Measurements from ENCODE around the gene LRRTM3. TPM values are rescaled to one million over a fixed set of nuclear protein-coding genes. Genes with fewer than 3 reads are reported as not detected.

Gene LRRTM3
- total RNA-seq, 2 experiments from 2014 or later = not detected

GRCh38 chr10:66942407-66942806, 16.6 kb downstream of the LRRTM3 start:
- CTCF ChIA-PET = no interaction called here
- DNase-seq (no peak), ATAC-seq (no peak)
- Mint-ChIP-seq H3K4me3 (no peak overlapping the region), H3K9me3 (peaks cover 3% of the 10 kb centered on the region), H3K4me1 (ENCODE audit: low read depth) (no peaks in the 10 kb centered on the region), H3K27ac (no peak overlapping the region), H3K36me3 (ENCODE audit: low read depth) (no peaks in the 10 kb centered on the region), H3K27me3 (no peaks in the 10 kb centered on the region)
- TF ChIP-seq CTCF (IDR thresholded peaks at IDR 0.05) = no peak
- POLR2A ChIA-PET = no interaction called here
- intact Hi-C loops (cut with micrococcal nuclease) = no loop called here

DNA sequence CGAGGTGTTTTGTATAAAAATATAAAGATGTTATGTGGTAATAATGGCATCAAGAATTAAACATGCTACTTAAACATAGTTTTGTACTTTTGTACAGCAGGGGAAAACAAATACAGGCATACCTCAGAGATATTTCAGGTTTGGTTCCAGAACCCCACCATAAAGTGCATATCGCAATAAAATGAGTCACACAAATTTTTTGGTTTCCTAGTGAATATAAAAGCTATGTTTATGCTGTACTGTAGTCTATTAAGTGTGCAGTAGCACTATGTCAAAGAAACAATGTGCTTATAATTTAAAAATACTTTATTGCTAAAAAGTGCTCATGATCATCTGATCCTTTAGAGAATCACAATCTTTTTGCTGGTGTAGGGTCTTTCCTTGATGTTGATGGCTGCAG, 17.8 kb downstream of the LRRTM3 start:
- no peak for ATAC-seq
- Mint-ChIP-seq H3K27ac (no peak overlapping the region), H3K36me3 (ENCODE audit: low read depth) (no peaks in the 10 kb centered on the region), H3K27me3 (no peaks in the 10 kb centered on the region), H3K9me3 (peaks cover 3% of the 10 kb centered on the region), H3K4me1 (ENCODE audit: low read depth) (no peaks in the 10 kb centered on the region), H3K4me3 (no peak overlapping the region)
- CTCF ChIA-PET = no interaction called here
- no peak for TF ChIP-seq CTCF (IDR thresholded peaks at IDR 0.05)
- intact Hi-C loops (cut with micrococcal nuclease) = no loop called here
- POLR2A ChIA-PET = no interaction called here
- no peak for DNase-seq

- ATAC-seq (no peak), DNase-seq (no peak)
- no peaks in the 10 kb centered on the region for H3K4me1 Mint-ChIP-seq (ENCODE audit: low read depth)
- no peak for TF ChIP-seq CTCF (IDR thresholded peaks at IDR 0.05)
- no peaks in the 10 kb centered on the region for H3K27me3 Mint-ChIP-seq
- H3K4me3 Mint-ChIP-seq = no peak overlapping the region
- POLR2A ChIA-PET = interaction anchor here (0.6 kb wide), 1 partner anchor 24 kb away, joined by 3 read pairs; no protein-coding TSS in a partner anchor
- H3K27ac Mint-ChIP-seq = no peak overlapping the region
- no peaks in the 10 kb centered on the region for H3K9me3 Mint-ChIP-seq
- intact Hi-C loops (cut with micrococcal nuclease) = no loop called here
- H3K36me3 Mint-ChIP-seq (ENCODE audit: low read depth) = no peaks in the 10 kb centered on the region
- CTCF ChIA-PET = interaction anchor here (1.6 kb wide), 1 partner anchor 21 kb away, joined by 3 read pairs; no protein-coding TSS in a partner anchor
These were observed 26.1 kb downstream of the LRRTM3 start for GRCh38 chr10:66951896-66952295.

DNA sequence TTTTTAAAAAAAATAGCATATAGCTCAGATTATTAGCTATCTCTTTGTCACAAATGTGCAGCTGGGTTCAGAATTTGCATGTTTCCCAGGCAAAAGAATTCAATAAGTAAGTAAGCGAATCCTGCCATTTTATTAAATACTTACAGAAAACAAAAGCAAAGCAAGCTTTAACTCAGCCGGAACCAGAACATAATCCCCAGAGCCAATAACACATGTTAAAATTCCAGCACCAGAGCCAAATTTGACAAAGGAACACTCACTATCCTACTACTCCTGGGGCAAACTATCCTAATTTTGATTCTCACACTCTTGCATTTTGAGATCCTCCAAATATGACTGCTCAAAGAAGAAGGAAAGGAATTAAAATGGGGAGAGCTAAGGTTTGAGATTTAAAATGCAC, 32.6 kb downstream of the LRRTM3 start:
- Mint-ChIP-seq H3K27me3 (no peaks in the 10 kb centered on the region), H3K27ac (no peak overlapping the region), H3K4me3 (no peak overlapping the region), H3K36me3 (ENCODE audit: low read depth) (no peaks in the 10 kb centered on the region), H3K4me1 (ENCODE audit: low read depth) (no peaks in the 10 kb centered on the region), H3K9me3 (no peaks in the 10 kb centered on the region)
- ChIA-PET POLR2A (no interaction called here), CTCF (no interaction called here)
- TF ChIP-seq CTCF (IDR thresholded peaks at IDR 0.05) = no peak
- ATAC-seq = no peak
- no peak for DNase-seq
- intact Hi-C loops (cut with micrococcal nuclease) = no loop called here

DNA sequence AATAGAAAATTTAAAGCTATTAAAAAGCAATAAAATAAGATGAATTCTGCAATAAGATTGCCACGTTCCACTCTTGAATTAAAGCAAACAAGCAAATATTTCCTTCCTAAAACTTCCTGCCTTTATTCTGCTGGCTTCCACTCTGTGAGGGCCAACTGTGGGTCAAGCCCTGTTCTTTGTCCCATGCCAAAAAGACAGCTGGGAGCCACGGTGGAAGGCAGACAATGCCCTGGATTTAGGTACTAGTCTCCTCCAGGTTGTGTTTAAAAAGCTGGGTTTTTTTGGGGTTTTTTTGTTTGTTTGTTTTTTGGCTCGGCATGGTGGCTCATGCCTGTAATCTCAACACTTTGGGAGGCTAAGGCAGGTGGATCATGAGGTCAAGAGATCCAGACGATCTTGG, 39.1 kb downstream of the LRRTM3 start:
- intact Hi-C loops (cut with micrococcal nuclease) = no loop called here
- Mint-ChIP-seq H3K4me3 (no peak overlapping the region), H3K27me3 (no peaks in the 10 kb centered on the region), H3K27ac (no peak overlapping the region), H3K36me3 (ENCODE audit: low read depth) (no peaks in the 10 kb centered on the region), H3K9me3 (peaks cover 2% of the 10 kb centered on the region), H3K4me1 (ENCODE audit: low read depth) (no peaks in the 10 kb centered on the region)
- CTCF ChIA-PET = no interaction called here
- POLR2A ChIA-PET = no interaction called here
- no peak for TF ChIP-seq CTCF (IDR thresholded peaks at IDR 0.05)
- ATAC-seq = no peak
- DNase-seq = no peak

All from activated CD8-positive, alpha-beta T cell treated with anti-CD3 and anti-CD28 coated beads for 36 hours (primary cell).